ENCODE measurements around the gene GPATCH8. TPM values are rescaled to one million over a fixed set of nuclear protein-coding genes. Genes with fewer than 3 reads are reported as not detected.

Gene GPATCH8
- total and polyA plus RNA-seq, 9 of the 15 experiments (the other 6 are each of a cell fraction or from before 2014, with no cell fraction given), result 10.6 to 29.6 (median 13.2) TPM

DNA sequence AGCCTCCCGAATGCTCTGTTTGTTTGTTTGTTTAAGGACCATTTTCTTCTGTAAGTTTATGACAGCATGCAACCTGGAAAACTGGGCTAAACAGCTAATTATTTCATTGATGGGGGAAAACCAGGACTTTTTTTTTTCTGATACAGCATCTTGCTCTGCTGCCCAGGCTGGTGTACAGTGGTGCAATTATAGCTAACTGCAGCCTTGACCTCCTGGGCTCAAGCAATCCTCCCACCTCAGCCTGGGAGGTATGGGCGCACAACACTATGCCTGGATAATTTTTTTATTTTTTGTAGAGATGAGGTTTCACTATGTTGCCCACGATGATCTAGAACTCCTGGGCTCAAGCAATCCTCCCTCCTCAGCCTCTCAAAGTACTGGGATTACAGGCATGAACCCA lies 37.3 kb downstream of the GPATCH8 start:
- POLR2A ChIA-PET, result no interaction called here
- 77% methylated on average over 3 of the region's 3 CpGs for WGBS (ENCODE audit: insufficient coverage, low coverage, missing lambda C conversion rate)
- no peak overlapping the region for H3K4me2 ChIP-seq (ENCODE audit: insufficient read depth, low read length)
- H3K79me2 ChIP-seq (ENCODE audit: control insufficient read depth, insufficient read depth, low read length), result peaks cover 43% of the 10 kb centered on the region
- H3K4me1 ChIP-seq (replicated peaks in 1 of 2; ENCODE audit: control insufficient read depth in 2 of 2, insufficient read depth in 2 of 2, low read length in 2 of 2), result 0 out of 5 replicates have a peak, but pooled peaks cover 0 to 2% of the 10 kb centered on the region in 2 experiments
- H2AFZ ChIP-seq (ENCODE audit: low read depth, low read length), result no peak overlapping the region
- no peak for ATAC-seq
- H4K20me1 ChIP-seq (replicated peaks; ENCODE audit: control insufficient read depth, insufficient read depth, low read length), result no peaks in the 10 kb centered on the region
- H3K4me3 ChIP-seq, result no peak overlapping the region
- no peak for DNase-seq (ENCODE audit: extremely low read depth in 1 of 4, low spot score in 3 of 4)
- no peaks in the 10 kb centered on the region for H3K9me3 ChIP-seq (replicated peaks; ENCODE audit: control insufficient read depth, insufficient read depth, low read depth, low read length)
- CTCF ChIA-PET (ENCODE audit: low intra/inter-chr PET ratio), result no interaction called here
- H3K9ac ChIP-seq (ENCODE audit: insufficient read depth in 1 of 2, low read depth in 2 of 2, low read length in 2 of 2), result no peak overlapping the region
- no TSS peak for BruUV-seq (replicated peaks)
- in situ Hi-C loops (cut with MboI), result no loop called here
- no peak for FAIRE-seq
- intact Hi-C loops (cut with micrococcal nuclease), result no loop called here
- H3K27ac ChIP-seq (ENCODE audit: extremely low read depth, low read depth, low read length), result no peak overlapping the region
- peaks cover 7% of the 10 kb centered on the region; the same call in 1 of the 3 replicates for H3K36me3 ChIP-seq (ENCODE audit: control insufficient read depth, insufficient read depth, low read length)
- no peak for TF ChIP-seq L3MBTL2 (IDR thresholded peaks at IDR 0.05)
- TF ChIP-seq SRF (CRISPR knock-in tag; IDR thresholded peaks at IDR 0.05), result no peak
- no peak for TF ChIP-seq ZNF583 (CRISPR knock-in tag; IDR thresholded peaks at IDR 0.05)
- TF ChIP-seq CBFA2T3 (IDR thresholded peaks at IDR 0.05), result no peak
- TF ChIP-seq ILK (tag; IDR thresholded peaks at IDR 0.05; ENCODE audit: borderline replicate concordance, low read depth), result no peak
- TF ChIP-seq RFX5 (IDR thresholded peaks at IDR 0.05; ENCODE audit: low read depth, low read length), result no peak
- TF ChIP-seq ZNF584 (CRISPR knock-in tag; IDR thresholded peaks at IDR 0.05; ENCODE audit: low read depth), result no peak
- TF ChIP-seq ATF1 (CRISPR knock-in tag; IDR thresholded peaks at IDR 0.05), result no peak
- no peak for TF ChIP-seq ATF1 (tag; IDR thresholded peaks at IDR 0.05)
- no peaks in the 10 kb centered on the region for H3K9me1 ChIP-seq (ENCODE audit: control insufficient read depth, insufficient read depth, low read length)
- H3K27me3 ChIP-seq (ENCODE audit: control insufficient read depth in 2 of 2, insufficient read depth in 2 of 2, low read length in 2 of 2), result no peaks in the 10 kb centered on the region

Measured in K562 (cell line).